ENCODE measurements around the gene PLEKHM3.
A peak's percentile ranks its signal among the peaks of the same experiment; 100 is the strongest.

DNA sequence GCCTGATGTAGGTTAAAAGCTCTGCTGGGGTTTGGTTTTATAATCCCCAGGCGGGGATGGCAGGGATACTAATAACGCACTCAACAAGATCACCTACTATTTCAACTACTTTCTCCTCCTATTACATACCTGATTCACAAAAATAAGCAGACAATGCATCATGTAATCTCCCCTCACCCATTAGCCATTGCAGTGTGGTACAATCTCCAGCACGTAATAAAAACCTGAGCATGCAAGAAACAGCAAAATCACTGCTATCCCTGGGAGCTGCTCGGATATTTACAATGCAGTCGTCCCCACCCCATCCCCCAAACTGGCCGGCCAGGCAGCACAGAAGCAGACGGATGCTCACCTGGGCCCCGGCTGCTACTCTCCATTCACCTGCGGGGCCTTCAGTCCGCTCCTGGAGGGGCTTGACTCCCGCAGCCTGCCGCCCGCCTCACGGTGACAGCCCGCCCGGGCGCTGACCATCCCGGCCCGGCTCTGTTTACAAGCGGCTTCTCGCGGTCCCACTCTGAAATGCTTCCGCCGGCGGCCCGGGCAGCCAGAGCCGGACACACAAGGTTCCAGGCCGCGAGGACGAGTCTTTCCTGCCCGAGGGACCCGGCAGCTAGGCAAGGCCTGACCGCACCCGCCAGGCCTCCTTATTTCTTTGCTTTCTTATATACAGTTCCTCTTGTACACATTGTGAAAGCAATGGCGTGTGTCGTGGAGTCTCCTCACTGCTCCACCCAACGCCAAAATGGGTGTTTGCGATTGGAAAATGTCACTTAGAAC, at the start of gene PLEKHM3:
- TF ChIP-seq, protein P1, sequence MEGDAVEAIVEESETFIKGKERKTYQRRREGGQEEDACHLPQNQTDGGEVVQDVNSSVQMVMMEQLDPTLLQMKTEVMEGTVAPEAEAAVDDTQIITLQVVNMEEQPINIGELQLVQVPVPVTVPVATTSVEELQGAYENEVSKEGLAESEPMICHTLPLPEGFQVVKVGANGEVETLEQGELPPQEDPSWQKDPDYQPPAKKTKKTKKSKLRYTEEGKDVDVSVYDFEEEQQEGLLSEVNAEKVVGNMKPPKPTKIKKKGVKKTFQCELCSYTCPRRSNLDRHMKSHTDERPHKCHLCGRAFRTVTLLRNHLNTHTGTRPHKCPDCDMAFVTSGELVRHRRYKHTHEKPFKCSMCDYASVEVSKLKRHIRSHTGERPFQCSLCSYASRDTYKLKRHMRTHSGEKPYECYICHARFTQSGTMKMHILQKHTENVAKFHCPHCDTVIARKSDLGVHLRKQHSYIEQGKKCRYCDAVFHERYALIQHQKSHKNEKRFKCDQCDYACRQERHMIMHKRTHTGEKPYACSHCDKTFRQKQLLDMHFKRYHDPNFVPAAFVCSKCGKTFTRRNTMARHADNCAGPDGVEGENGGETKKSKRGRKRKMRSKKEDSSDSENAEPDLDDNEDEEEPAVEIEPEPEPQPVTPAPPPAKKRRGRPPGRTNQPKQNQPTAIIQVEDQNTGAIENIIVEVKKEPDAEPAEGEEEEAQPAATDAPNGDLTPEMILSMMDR (IDR thresholded peaks at IDR 0.05): no peak
- TF ChIP-seq POLR2AphosphoS5 (IDR thresholded peaks at IDR 0.05): peak; percentile 13 to 79 (median 78)
